Measurements from ENCODE around the gene TMEM198. TPM values are rescaled to one million over a fixed set of nuclear protein-coding genes. Genes with fewer than 3 reads are reported as not detected.

Gene TMEM198
- total and polyA plus RNA-seq, 9 of the 15 experiments (the other 6 are each of a cell fraction or from before 2014, with no cell fraction given): 0.03 to 3.8 (median 1.0) TPM

DNA sequence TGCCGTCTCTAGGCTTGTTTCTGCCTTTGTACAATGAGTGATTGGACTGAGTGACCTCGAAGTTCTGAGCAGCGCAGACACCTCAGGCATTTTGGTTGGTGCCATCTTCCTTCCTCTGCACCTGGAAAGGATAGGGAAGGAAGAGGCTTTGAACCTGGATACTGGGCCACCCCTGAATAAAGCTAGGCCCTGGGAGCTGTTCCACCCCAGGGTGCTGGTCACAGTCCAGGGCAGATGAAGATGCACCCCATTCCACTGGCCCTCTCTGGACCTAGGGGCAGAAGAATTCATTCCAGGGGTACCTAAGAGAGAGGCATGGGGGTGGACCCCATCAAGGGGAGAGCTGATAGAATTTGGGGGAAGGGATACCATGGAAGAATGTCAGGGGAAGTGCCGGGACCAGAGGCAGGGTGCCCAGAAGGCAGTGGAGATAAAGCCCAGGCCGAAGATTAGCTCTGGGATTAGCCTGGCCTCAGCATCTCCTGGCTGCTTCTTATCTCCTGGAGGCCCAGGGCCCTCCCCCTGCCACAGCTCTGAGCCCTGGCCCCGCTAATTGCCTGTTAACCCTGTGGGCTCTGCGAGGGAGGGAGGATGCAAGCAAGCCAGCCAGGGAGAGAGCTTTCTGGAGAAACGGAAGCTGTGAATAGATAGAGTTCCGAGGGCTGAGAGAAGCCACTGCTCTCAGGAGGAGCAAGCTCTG, 18.1 kb upstream of the TMEM198 start (continued):
- TF ChIP-seq, protein P1, sequence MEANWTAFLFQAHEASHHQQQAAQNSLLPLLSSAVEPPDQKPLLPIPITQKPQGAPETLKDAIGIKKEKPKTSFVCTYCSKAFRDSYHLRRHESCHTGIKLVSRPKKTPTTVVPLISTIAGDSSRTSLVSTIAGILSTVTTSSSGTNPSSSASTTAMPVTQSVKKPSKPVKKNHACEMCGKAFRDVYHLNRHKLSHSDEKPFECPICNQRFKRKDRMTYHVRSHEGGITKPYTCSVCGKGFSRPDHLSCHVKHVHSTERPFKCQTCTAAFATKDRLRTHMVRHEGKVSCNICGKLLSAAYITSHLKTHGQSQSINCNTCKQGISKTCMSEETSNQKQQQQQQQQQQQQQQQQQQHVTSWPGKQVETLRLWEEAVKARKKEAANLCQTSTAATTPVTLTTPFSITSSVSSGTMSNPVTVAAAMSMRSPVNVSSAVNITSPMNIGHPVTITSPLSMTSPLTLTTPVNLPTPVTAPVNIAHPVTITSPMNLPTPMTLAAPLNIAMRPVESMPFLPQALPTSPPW (CRISPR knock-in tag; IDR thresholded peaks at IDR 0.05): peak; percentile 96
- TF ChIP-seq, protein P2, sequence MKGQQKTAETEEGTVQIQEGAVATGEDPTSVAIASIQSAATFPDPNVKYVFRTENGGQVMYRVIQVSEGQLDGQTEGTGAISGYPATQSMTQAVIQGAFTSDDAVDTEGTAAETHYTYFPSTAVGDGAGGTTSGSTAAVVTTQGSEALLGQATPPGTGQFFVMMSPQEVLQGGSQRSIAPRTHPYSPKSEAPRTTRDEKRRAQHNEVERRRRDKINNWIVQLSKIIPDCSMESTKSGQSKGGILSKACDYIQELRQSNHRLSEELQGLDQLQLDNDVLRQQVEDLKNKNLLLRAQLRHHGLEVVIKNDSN (CRISPR knock-in tag; IDR thresholded peaks at IDR 0.05): no peak
- TF ChIP-seq SAFB (IDR thresholded peaks at IDR 0.05; ENCODE audit: borderline replicate concordance, low read depth, low read length): no peak
- TF ChIP-seq KDM1A (IDR thresholded peaks at IDR 0.05): peak; percentile 83 to 91
- TF ChIP-seq U2AF1 (optimal IDR thresholded peaks at IDR 0.05; ENCODE audit: low read depth, low read length): no peak
- TF ChIP-seq BRF1 (IDR thresholded peaks at IDR 0.05; ENCODE audit: borderline replicate concordance, extremely low read depth, insufficient read length): no peak
- TF ChIP-seq PRPF4 (IDR thresholded peaks at IDR 0.05; ENCODE audit: insufficient read depth, low read depth, low read length, poor library complexity, severe bottlenecking): no peak
- TF ChIP-seq SLC30A9 (CRISPR knock-in tag; IDR thresholded peaks at IDR 0.05): no peak
- TF ChIP-seq ZNF707 (CRISPR knock-in tag; conservative IDR thresholded peaks at IDR 0.05): no peak
- TF ChIP-seq PHTF2 (CRISPR knock-in tag; IDR thresholded peaks at IDR 0.05): no peak
- TF ChIP-seq, protein P3, sequence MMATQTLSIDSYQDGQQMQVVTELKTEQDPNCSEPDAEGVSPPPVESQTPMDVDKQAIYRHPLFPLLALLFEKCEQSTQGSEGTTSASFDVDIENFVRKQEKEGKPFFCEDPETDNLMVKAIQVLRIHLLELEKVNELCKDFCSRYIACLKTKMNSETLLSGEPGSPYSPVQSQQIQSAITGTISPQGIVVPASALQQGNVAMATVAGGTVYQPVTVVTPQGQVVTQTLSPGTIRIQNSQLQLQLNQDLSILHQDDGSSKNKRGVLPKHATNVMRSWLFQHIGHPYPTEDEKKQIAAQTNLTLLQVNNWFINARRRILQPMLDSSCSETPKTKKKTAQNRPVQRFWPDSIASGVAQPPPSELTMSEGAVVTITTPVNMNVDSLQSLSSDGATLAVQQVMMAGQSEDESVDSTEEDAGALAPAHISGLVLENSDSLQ (IDR thresholded peaks at IDR 0.05): no peak
- no peak for TF ChIP-seq CBFB (CRISPR knock-in tag; IDR thresholded peaks at IDR 0.05)
- TF ChIP-seq TCFL5 (CRISPR knock-in tag; conservative IDR thresholded peaks at IDR 0.05): no peak
- no peak for TF ChIP-seq RBM22 (IDR thresholded peaks at IDR 0.05; ENCODE audit: low read depth, low read length, poor library complexity, severe bottlenecking)
- TF ChIP-seq, protein P4, sequence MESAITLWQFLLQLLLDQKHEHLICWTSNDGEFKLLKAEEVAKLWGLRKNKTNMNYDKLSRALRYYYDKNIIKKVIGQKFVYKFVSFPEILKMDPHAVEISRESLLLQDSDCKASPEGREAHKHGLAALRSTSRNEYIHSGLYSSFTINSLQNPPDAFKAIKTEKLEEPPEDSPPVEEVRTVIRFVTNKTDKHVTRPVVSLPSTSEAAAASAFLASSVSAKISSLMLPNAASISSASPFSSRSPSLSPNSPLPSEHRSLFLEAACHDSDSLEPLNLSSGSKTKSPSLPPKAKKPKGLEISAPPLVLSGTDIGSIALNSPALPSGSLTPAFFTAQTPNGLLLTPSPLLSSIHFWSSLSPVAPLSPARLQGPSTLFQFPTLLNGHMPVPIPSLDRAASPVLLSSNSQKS (CRISPR knock-in tag; IDR thresholded peaks at IDR 0.05): no peak
- no peak for TF ChIP-seq POLR2G (IDR thresholded peaks at IDR 0.05; ENCODE audit: low read depth, low read length)

Data from K562 (cell line).